Neural cell (in vitro differentiated cells): ENCODE data around the gene PAX8. TPM values are rescaled to one million over a fixed set of nuclear protein-coding genes. Genes with fewer than 3 reads are reported as not detected.
"Not testable (repeated sequence)": the region's sequence is repeated elsewhere in the genome, so short reads cannot be mapped to it uniquely, and the experiment has no call there.

ENCODE experiments used
- H2AFZ ChIP-seq: fragments of 200-600, 300-800 bp; sonication (generic), shearing (Covaris generic); 2 replicates; pipeline ENCODE4 v1.6.0; 2014; ENCODE audit warnings: low read depth, mild to moderate bottlenecking, antibody characterized with exemption, low read length, moderate library complexity
- H3F3A ChIP-seq: fragments of 200-600 bp; shearing (Covaris generic); 2 replicates; pipeline ENCODE4 v1.6.1; 2016; ENCODE audit warnings: mild to moderate bottlenecking, moderate library complexity, mixed read lengths, antibody characterized with exemption, low read length; ENCODE audit not compliant: insufficient read depth, poor library complexity, severe bottlenecking
- H3K27ac ChIP-seq: fragments of 200-600, 300-800 bp; sonication (generic), shearing (Covaris generic); 2 replicates; pipeline ENCODE4 v1.5.1; 2014; ENCODE audit warnings: mild to moderate bottlenecking, low read length, moderate library complexity
- H3K27me3 ChIP-seq: fragments of 300-800, 200-600 bp; sonication (generic), shearing (Covaris generic); 2 replicates; pipeline ENCODE4 v1.6.0; 2014; ENCODE audit warnings: mild to moderate bottlenecking, low read depth, low read length, moderate library complexity; ENCODE audit not compliant: insufficient read depth
- H3K36me3 ChIP-seq: fragments of 300-800, 200-600 bp; sonication (generic), shearing (Covaris generic); 2 replicates; pipeline ENCODE4 v1.5.1; 2014; ENCODE audit warnings: mild to moderate bottlenecking, antibody characterized with exemption, low read length, moderate library complexity; ENCODE audit not compliant: insufficient read depth
- H3K4me2 ChIP-seq: fragments of 300-800, 200-600 bp; sonication (generic), shearing (Covaris generic); 2 replicates; pipeline ENCODE4 v1.6.0; 2014; ENCODE audit warnings: mild to moderate bottlenecking, low read length
- H3K4me3 ChIP-seq: fragments of 300-800, 200-600 bp; sonication (generic), shearing (Covaris generic); 2 replicates; pipeline ENCODE4 v1.5.1; 2014; ENCODE audit warnings: mild to moderate bottlenecking, low read length, moderate library complexity
- H3K79me2 ChIP-seq: fragments of 200-600 bp; shearing (Covaris generic); replicated peaks from 2 replicates; pipeline ENCODE4 v1.6.0; 2014; ENCODE audit warnings: mild to moderate bottlenecking, low read length, moderate library complexity; ENCODE audit not compliant: insufficient read depth
- H3K9ac ChIP-seq: fragments of 300-800, 200-600 bp; sonication (generic), shearing (Covaris generic); 2 replicates; pipeline ENCODE4 v1.6.1; 2016; ENCODE audit warnings: mild to moderate bottlenecking, low read length, mixed read lengths
- H3K9me2 ChIP-seq: fragments of 200-600 bp; shearing (Covaris generic); 2 replicates; pipeline ENCODE4 v1.6.1; 2016; ENCODE audit warnings: mild to moderate bottlenecking, low read length, mixed read lengths; ENCODE audit not compliant: insufficient read depth
- H3K9me3 ChIP-seq: fragments of 200-600, 300-800 bp; sonication (generic), shearing (Covaris generic); 2 replicates; pipeline ENCODE4 v1.6.1; 2016; ENCODE audit warnings: mild to moderate bottlenecking, mixed run types, low read length, moderate library complexity, mixed read lengths
- H4K20me1 ChIP-seq: fragments of 200-600 bp; shearing (Covaris generic); 2 replicates; pipeline ENCODE4 v1.6.1; 2016; ENCODE audit warnings: mild to moderate bottlenecking, mixed run types; ENCODE audit not compliant: insufficient read depth
- CTCF ChIP-seq: fragments of 450-650 bp; IDR thresholded peaks from 2 replicates; pipeline ENCODE4 v1.5.1; 2014; ENCODE audit warnings: antibody characterized with exemption, mild to moderate bottlenecking, moderate library complexity; ENCODE audit not compliant: poor library complexity, severe bottlenecking
- EP300 ChIP-seq: fragments of 450-650 bp; conservative IDR thresholded peaks from 2 replicates; pipeline ENCODE4 v1.6.1; 2014; ENCODE audit warnings: antibody characterized with exemption, mild to moderate bottlenecking, moderate library complexity; ENCODE audit not compliant: poor library complexity, severe bottlenecking
- EZH2 ChIP-seq: fragments of 200-600, 300-800 bp; shearing (Covaris generic), sonication (generic); IDR thresholded peaks from 2 replicates; pipeline ENCODE4 v1.6.1; 2014; ENCODE audit warnings: antibody characterized with exemption, low read length, borderline replicate concordance, mild to moderate bottlenecking; ENCODE audit not compliant: insufficient read depth, poor library complexity, severe bottlenecking
- MXI1 ChIP-seq: fragments of 450-650 bp; conservative IDR thresholded peaks from 2 replicates; pipeline ENCODE4 v1.6.1; 2014; ENCODE audit warnings: antibody characterized with exemption, mild to moderate bottlenecking; ENCODE audit not compliant: poor library complexity, severe bottlenecking
- POLR2AphosphoS5 ChIP-seq: IDR thresholded peaks from 2 replicates; pipeline ENCODE4 v1.6.1; 2012
- RAD21 ChIP-seq: fragments of 450-650 bp; conservative IDR thresholded peaks from 2 replicates; pipeline ENCODE4 v1.6.1; 2014; ENCODE audit warnings: antibody characterized with exemption, mild to moderate bottlenecking, moderate library complexity
- REST ChIP-seq: IDR thresholded peaks from 2 replicates; pipeline ENCODE4 v1.6.1; 2012; ENCODE audit warnings: borderline replicate concordance
- SMC3 ChIP-seq: fragments of 450-650 bp; conservative IDR thresholded peaks from 2 replicates; pipeline ENCODE4 v1.6.1; 2014; ENCODE audit warnings: antibody characterized with exemption, mild to moderate bottlenecking, moderate library complexity; ENCODE audit not compliant: poor library complexity
- TAF1 ChIP-seq: IDR thresholded peaks from 2 replicates; pipeline ENCODE4 v1.6.1; 2012; ENCODE audit warnings: low read depth
- polyA plus RNA-seq: library from polyadenylated mRNA; depleted of rRNA; stranded (reverse); fragments of >200 nt; gene quantifications from 2 replicates; pipeline ENCODE4 v1.2.3, GENCODE V29; 2014

Gene PAX8
- polyA plus RNA-seq, 1 donor from 2014 or later, result not detected

- no peak overlapping the region for H3K9ac ChIP-seq
- H3K79me2 ChIP-seq, result no peaks in the 10 kb centered on the region
- no peak overlapping the region for H3K27ac ChIP-seq
- no peaks in the 10 kb centered on the region for H4K20me1 ChIP-seq
- H3K9me2 ChIP-seq, result no peaks in the 10 kb centered on the region
- no peaks in the 10 kb centered on the region for H3K9me3 ChIP-seq
- no peak overlapping the region for H2AFZ ChIP-seq
- H3K36me3 ChIP-seq, result no peaks in the 10 kb centered on the region
- no peak overlapping the region for H3K4me3 ChIP-seq
- H3K4me2 ChIP-seq, result no peak overlapping the region
- no peak for TF ChIP-seq SMC3
- no peak for TF ChIP-seq EZH2
- TF ChIP-seq TAF1, result no peak
- no peak for TF ChIP-seq EP300
- no peak for TF ChIP-seq REST
- no peak for TF ChIP-seq MXI1
- TF ChIP-seq POLR2AphosphoS5, result no peak
- TF ChIP-seq CTCF, result no peak
- no peak for TF ChIP-seq RAD21
- H3K27me3 ChIP-seq, result peaks cover 2% of the 10 kb centered on the region
- no peaks in the 10 kb centered on the region for H3F3A ChIP-seq
Measured at GRCh38 chr2:113285816-113286215, 7.1 kb upstream of the PAX8 start.

- H2AFZ ChIP-seq, H3K9me2 ChIP-seq, H3K27ac ChIP-seq, H3K9ac ChIP-seq, H3K4me2 ChIP-seq, H3K9me3 ChIP-seq, H3K4me3 ChIP-seq, H4K20me1 ChIP-seq, H3F3A ChIP-seq, H3K36me3 ChIP-seq, H3K79me2 ChIP-seq: not testable (repeated sequence)
- peaks cover 10% of the 10 kb centered on the region for H3K27me3 ChIP-seq
Measured at GRCh38 chr2:113284999-113285398, 6.3 kb upstream of the PAX8 start.

GRCh38 chr2:113284476-113284875 is 5.8 kb upstream of the PAX8 start:
- H3K4me2 ChIP-seq, result no peak overlapping the region
- peaks cover 16% of the 10 kb centered on the region for H3K27me3 ChIP-seq
- no peak overlapping the region for H3K9ac ChIP-seq
- no peaks in the 10 kb centered on the region for H3K9me2 ChIP-seq
- H3K27ac ChIP-seq, result no peak overlapping the region
- H3K36me3 ChIP-seq, result no peaks in the 10 kb centered on the region
- no peak for TF ChIP-seq REST
- no peak for TF ChIP-seq EP300
- TF ChIP-seq SMC3, result no peak
- TF ChIP-seq POLR2AphosphoS5, result no peak
- no peak for TF ChIP-seq CTCF
- TF ChIP-seq TAF1, result no peak
- no peak for TF ChIP-seq MXI1
- no peak overlapping the region for H2AFZ ChIP-seq
- H3K4me3 ChIP-seq, result no peak overlapping the region
- H3F3A ChIP-seq, result no peaks in the 10 kb centered on the region
- no peaks in the 10 kb centered on the region for H3K79me2 ChIP-seq
- no peaks in the 10 kb centered on the region for H3K9me3 ChIP-seq
- no peaks in the 10 kb centered on the region for H4K20me1 ChIP-seq
